Adrenal gland (tissue), 12 donors: ENCODE data around the gene ARHGAP23. TPM values are rescaled to one million over a fixed set of nuclear protein-coding genes. Genes with fewer than 3 reads are reported as not detected.

ENCODE experiments used
- DNase-seq, 7 donors: peaks; one replicate each; pipeline ENCODE4 v3.0.0-alpha.2; 2019 to 2020
- H3K27ac ChIP-seq, 5 donors: fragments of 200-600 bp; sonication (generic) in 4 of 5; 1 replicate in 3 of 5; 2 replicates in 2 of 5; pipeline versions ENCODE4 v1.5.1 to v1.8.0; 2016 to 2020; ENCODE audit warnings: mild to moderate bottlenecking in 1 of 5
- H3K27me3 ChIP-seq: fragments of 200-600 bp; 2 replicates; pipeline ENCODE4 v1.8.0; 2021
- H3K36me3 ChIP-seq, 2 donors: fragments of 200-600 bp; replicated peaks in 1 of 2; 1 replicate in 1 of 2; 2 replicates in 1 of 2; pipeline versions ENCODE4 v1.5.1 to v1.8.0; 2018 to 2022
- H3K4me1 ChIP-seq, 2 donors: fragments of 200-600 bp; replicated peaks in 1 of 2; 1 replicate in 1 of 2; 2 replicates in 1 of 2; pipeline versions ENCODE4 v1.5.1 to v1.8.0; 2018 to 2021
- H3K4me3 ChIP-seq, 4 donors: fragments of 200-600 bp; sonication (generic) in 3 of 4; one replicate each; pipeline ENCODE4 v1.5.1; 2016 to 2018
- H3K9me3 ChIP-seq, 3 donors: fragments of 200-600 bp; sonication (generic) in 1 of 3; replicated peaks in 1 of 3; 1 replicate in 2 of 3; 2 replicates in 1 of 3; pipeline versions ENCODE4 v1.5.1 to v1.8.0; 2016 to 2021
- POLR2A ChIP-seq, 2 donors: fragments of 450-650 bp; IDR thresholded peaks; one replicate each; pipeline ENCODE4 v1.6.1; 2017; ENCODE audit warnings: antibody characterized with exemption in 2 of 2, mild to moderate bottlenecking in 2 of 2, moderate library complexity in 1 of 2
- WGBS, 4 donors: extraction: QIAGEN DNeasy Blood & Tissue Kit in 2 of 4; methylation state at CpG; one replicate each; pipeline versions ENCODE4 v1.1.5 to v1.1.7; 2013 to 2017; 5-methylcytosine and 5-hydroxymethylcytosine counted together
- intact Hi-C, 2 donors: fragments of 100-400 bp; cut with DNase I; formaldehyde crosslinking; loops; one replicate each; pipeline versions ENCODE4 v1.14.1 to v1.15.0; 2022 to 2023
- polyA plus RNA-seq, 3 donors: library from polyadenylated mRNA; stranded (reverse); fragments of 200-250 nt in 2 of 3; fragments of 350-450 nt in 1 of 3; fragmentation: Illumina TruSeq in 1 of 3; extraction: RNeasy Lipid Tissue Mini Kit (QIAGEN cat#74804) in 1 of 3; gene quantifications; one replicate each; pipeline ENCODE4 v1.2.3, GENCODE V29; 2013 to 2014
- total RNA-seq, 9 donors: library from RNA; depleted of rRNA in 4 of 9; stranded (reverse); fragments of >200 nt in 4 of 9; fragments of 120-200 nt in 1 of 9; fragmentation: NEBNext Ultra II Directional in 1 of 9; extraction: Animal tissue kit (Norgen Biotek cat#: 25700) in 1 of 9; gene quantifications; one replicate each; pipeline versions ENCODE4 v1.1.0 to v1.2.4, GENCODE V29; 2013 to 2023
- TF ChIP-seq, protein P1 (sequence below), 6 experiments: fragments of 450-650 bp in 4 of 6; fragments of 200-600 bp in 2 of 6; sonication (generic) in 1 of 6; IDR thresholded peaks; 1 replicate in 5 of 6; 2 replicates in 1 of 6; pipeline versions ENCODE4 v1.5.1 to v1.8.0; 2016 to 2021; ENCODE audit warnings: antibody characterized with exemption in 6 of 6, mild to moderate bottlenecking in 2 of 6, moderate library complexity in 1 of 6
- donor health status: healthy with polysubstance abuse.
- donor health status: Bipolar disorder and iron deficiency.
- donor health status: DM: yes; HTN: yes; CAD: no.
- donor health status: DM: no; HTN: no; CAD: no.
- donor health status: DM: no; HTN: no; CAD: no.
- donor health status: DM: yes; HTN: yes; CAD: no.

ARHGAP23 gene
- total and polyA plus RNA-seq, 12 donors = 4.4 to 71.9 (median 26.4) TPM

DNA sequence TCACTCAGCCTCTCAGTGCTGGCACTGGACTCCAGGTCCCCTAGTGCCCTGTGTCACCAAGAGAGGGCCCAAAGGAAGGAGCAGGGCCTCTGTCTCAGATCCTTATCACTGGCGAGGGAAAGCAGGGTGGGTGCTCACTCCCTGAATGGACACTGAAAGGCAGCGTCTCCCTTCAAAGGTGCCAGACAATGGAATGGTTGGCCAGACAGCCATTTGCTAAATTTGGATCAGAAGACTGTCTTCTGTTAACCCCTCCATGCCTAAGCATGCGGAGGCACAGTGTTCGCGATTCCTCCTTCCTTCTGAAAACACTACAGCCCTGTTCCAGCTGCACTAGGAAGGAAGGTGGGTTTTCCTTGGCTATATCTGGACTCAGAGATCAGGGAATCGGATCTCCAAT, 129.1 kb downstream of the ARHGAP23 start:
- Histone ChIP-seq H3K9me3 (no peaks in the 10 kb centered on the region), H3K27me3 (peaks cover 24% of the 10 kb centered on the region), H3K27ac (peak overlapping the region; percentile 3 to 82 (median 59)), H3K4me1 (peaks cover 11 to 37% of the 10 kb centered on the region in 2 donors), H3K36me3 (no peaks in the 10 kb centered on the region), H3K4me3 (peak overlapping the region in 1 of 4 donors; percentile 51)
- 58 to 77% (median 64%) methylated on average over 3 to 6 of the region's 6 CpGs for WGBS, 4 donors
- intact Hi-C loops = no loop called here
- DNase-seq = no peak
- TF ChIP-seq, protein P1, sequence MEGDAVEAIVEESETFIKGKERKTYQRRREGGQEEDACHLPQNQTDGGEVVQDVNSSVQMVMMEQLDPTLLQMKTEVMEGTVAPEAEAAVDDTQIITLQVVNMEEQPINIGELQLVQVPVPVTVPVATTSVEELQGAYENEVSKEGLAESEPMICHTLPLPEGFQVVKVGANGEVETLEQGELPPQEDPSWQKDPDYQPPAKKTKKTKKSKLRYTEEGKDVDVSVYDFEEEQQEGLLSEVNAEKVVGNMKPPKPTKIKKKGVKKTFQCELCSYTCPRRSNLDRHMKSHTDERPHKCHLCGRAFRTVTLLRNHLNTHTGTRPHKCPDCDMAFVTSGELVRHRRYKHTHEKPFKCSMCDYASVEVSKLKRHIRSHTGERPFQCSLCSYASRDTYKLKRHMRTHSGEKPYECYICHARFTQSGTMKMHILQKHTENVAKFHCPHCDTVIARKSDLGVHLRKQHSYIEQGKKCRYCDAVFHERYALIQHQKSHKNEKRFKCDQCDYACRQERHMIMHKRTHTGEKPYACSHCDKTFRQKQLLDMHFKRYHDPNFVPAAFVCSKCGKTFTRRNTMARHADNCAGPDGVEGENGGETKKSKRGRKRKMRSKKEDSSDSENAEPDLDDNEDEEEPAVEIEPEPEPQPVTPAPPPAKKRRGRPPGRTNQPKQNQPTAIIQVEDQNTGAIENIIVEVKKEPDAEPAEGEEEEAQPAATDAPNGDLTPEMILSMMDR (IDR thresholded peaks at IDR 0.05) = no peak
- TF ChIP-seq POLR2A (IDR thresholded peaks at IDR 0.05) = no peak

DNA sequence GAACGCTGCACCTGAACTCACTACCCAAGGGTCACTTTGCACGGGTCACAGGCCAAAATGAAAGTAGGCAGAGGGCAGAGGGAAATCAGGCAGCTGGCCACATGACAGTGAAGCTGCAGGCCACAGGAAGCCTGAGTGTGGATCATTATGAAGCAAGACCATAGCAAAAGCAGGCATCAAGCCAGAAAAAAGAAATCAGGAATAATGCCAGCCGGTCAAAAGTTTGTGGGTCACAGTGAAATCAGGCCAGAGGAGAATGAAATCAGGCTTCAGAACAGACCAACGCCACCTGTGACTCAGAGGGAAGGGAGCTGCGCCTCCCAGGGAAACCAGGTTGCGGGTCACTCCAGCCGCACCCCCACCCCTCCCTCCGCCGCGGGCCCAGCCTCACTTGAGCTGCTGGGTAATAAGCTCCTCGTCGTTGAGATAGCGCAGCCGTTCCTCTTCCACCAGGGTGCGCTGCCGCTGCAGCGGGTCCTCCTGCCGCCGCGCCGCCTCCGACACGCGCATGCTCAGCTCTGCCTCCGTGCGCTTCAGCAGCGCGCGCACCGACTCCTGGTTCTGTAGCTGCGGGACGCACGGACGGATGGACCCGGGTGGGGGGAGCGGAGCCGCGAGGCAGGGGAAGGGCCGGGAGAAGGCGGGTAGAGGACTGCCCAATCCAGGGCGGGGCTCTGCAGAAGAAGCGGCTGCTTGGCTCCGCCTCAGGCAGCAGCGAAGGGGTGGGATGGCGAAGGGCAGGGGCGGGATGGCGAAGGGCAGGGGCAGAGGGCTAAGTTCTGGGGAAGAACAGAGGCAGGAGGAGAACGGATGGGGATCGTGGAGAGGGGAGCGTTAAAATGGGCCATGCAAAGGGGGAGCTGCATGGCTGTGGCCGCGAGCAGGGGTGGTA, 129.8 kb downstream of the ARHGAP23 start:
- TF ChIP-seq, protein P1 (IDR thresholded peaks at IDR 0.05) = peak; percentile 80 to 94 (median 92)
- TF ChIP-seq POLR2A (IDR thresholded peaks at IDR 0.05) = no peak
- Histone ChIP-seq H3K4me3 (peak overlapping the region in 1 of 4 donors; percentile 51), H3K27ac (peak overlapping the region; percentile 3 to 82 (median 59)), H3K9me3 (no peaks in the 10 kb centered on the region), H3K36me3 (no peaks in the 10 kb centered on the region), H3K4me1 (peaks cover 11 to 37% of the 10 kb centered on the region in 2 donors), H3K27me3 (peaks cover 31% of the 10 kb centered on the region)
- 2 to 8% (median 2%) methylated on average over 19 to 52 of the region's 52 CpGs for WGBS, 4 donors
- peak; percentile 91 to 97 (median 95) for DNase-seq
- intact Hi-C loops = no loop called here

DNA sequence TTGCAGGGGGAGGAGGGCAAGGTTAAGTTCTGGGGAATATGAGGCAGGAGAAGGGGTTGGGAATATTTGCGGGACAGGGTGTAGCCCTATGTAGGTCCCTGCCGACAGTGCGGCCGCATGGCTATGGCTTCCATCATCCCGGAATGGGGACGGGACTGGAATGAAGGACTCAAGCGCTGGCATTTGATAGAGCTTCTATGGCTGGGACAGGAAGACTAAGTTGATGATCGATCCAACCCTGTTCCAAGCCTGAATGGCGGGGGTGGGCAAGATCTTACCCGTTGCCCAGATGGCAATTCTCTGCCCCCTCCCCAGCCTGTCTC, 130.4 kb downstream of the ARHGAP23 start:
- peak overlapping the region in 1 of 4 donors; percentile 51 for H3K4me3 ChIP-seq
- peak in 1 of 7 donors; percentile 31 for DNase-seq
- TF ChIP-seq POLR2A (IDR thresholded peaks at IDR 0.05) = no peak
- TF ChIP-seq, protein P1 (IDR thresholded peaks at IDR 0.05) = no peak
- H3K27ac ChIP-seq = peak overlapping the region in 2 of 5 donors; percentile 74 to 82
- intact Hi-C loops = no loop called here
- peaks cover 11 to 37% of the 10 kb centered on the region in 2 donors for H3K4me1 ChIP-seq
- no peaks in the 10 kb centered on the region for H3K9me3 ChIP-seq
- 1 to 4% (median 3%) methylated on average over 8 to 10 of the region's 10 CpGs for WGBS, 4 donors
- no peaks in the 10 kb centered on the region for H3K36me3 ChIP-seq
- H3K27me3 ChIP-seq = peaks cover 37% of the 10 kb centered on the region

DNA sequence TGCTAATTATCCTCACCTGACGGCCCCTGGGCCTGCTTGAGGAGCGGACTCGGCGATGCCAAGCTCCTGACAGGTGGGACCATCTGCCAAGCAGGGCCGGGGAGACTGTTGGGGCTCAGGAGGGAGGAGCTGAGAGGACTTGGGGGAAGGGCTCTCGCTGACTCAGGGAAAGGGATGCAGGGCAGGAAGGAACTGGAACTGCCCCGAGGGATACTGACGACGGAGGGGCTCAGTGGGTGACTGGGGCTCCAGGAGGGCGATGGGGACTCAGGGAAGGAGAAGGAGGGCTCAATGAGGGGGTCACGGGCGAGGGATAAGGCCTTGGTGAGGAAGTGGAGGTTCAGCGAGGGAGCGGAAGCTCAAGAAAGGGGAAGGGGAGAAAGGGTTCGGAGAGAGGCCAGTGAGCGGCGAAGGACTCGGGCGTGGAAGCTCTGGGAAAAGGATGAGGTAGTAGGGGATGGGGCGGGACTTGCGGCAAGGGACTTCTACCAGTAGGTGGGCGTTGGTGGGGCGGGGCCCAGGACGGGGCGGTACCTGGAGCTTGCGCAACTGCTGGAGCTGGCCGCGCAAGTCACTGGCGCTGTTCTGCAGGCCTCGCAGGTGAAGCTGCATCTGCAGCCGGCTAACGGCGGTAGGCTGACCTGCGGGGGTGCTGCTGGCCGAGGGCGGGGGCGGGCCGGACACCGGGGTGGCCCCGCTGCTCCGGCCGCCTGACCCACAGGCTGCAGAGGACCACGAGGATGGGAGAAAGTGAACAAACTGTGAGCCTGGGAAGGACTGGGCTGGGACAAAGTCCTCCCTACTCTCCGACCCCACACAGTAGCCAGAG, 131.0 kb downstream of the ARHGAP23 start:
- no peak for TF ChIP-seq POLR2A (IDR thresholded peaks at IDR 0.05)
- TF ChIP-seq, protein P1 (IDR thresholded peaks at IDR 0.05) = no peak
- intact Hi-C loops = no loop called here
- Histone ChIP-seq H3K27me3 (peaks cover 43% of the 10 kb centered on the region), H3K27ac (peak overlapping the region in 1 of 5 donors; percentile 74), H3K9me3 (no peaks in the 10 kb centered on the region), H3K4me3 (peak overlapping the region in 1 of 4 donors; percentile 51), H3K36me3 (no peaks in the 10 kb centered on the region), H3K4me1 (peaks cover 11 to 36% of the 10 kb centered on the region in 2 donors)
- WGBS, 4 donors = 3 to 15% (median 6%) methylated on average over 27 to 44 of the region's 44 CpGs
- peak; percentile 67 to 90 (median 77) for DNase-seq
